Calu3 (cell line): ENCODE data around the gene PLPP6. TPM values are rescaled to one million over a fixed set of nuclear protein-coding genes. Genes with fewer than 3 reads are reported as not detected.

Source experiments
- BruUV-seq: library from RNA; stranded (reverse); fragments of 400-500 nt; replicated peaks from 2 replicates; lab custom pipeline; 2021; lab: Mats Ljungman, UMichigan
- CTCF ChIA-PET: fragments of 300-600 bp; sonication (Branson Sonifier 250); formaldehyde crosslinking; loops from one replicate; lab custom pipeline; 2022; ENCODE audit warnings: antibody characterized with exemption; lab: Charles Lee
- DNase-seq: peaks from one replicate; pipeline ENCODE4 v3.0.0; 2022
- H3K27ac Mint-ChIP-seq: one replicate; pipeline ENCODE4 v1.8.0; 2022; ENCODE audit warnings: mixed read lengths; ENCODE audit not compliant: unreplicated experiment
- H3K27me3 Mint-ChIP-seq: one replicate; pipeline ENCODE4 v1.8.0; 2022; ENCODE audit warnings: mixed read lengths; ENCODE audit not compliant: unreplicated experiment
- H3K36me3 Mint-ChIP-seq: one replicate; pipeline ENCODE4 v1.8.0; 2022; ENCODE audit warnings: mild to moderate bottlenecking, moderate library complexity, mixed read lengths; ENCODE audit not compliant: insufficient read depth, unreplicated experiment
- H3K4me1 Mint-ChIP-seq: one replicate; pipeline ENCODE4 v1.8.0; 2022; ENCODE audit warnings: mild to moderate bottlenecking, low read depth, mixed read lengths; ENCODE audit not compliant: unreplicated experiment
- H3K4me3 Mint-ChIP-seq: one replicate; pipeline ENCODE4 v1.8.0; 2022; ENCODE audit warnings: mild to moderate bottlenecking, low read depth, moderate library complexity, mixed read lengths; ENCODE audit not compliant: unreplicated experiment
- H3K9me3 Mint-ChIP-seq: one replicate; pipeline ENCODE4 v1.8.0; 2022; ENCODE audit warnings: low read depth, mixed read lengths; ENCODE audit not compliant: unreplicated experiment
- intact Hi-C: fragments of 100-400 bp; cut with micrococcal nuclease; formaldehyde crosslinking; loops from one replicate; pipeline ENCODE4 v1.10.0; 2022; ENCODE audit not compliant: unreplicated experiment
- total RNA-seq: library from RNA; stranded (reverse); gene quantifications from 2 replicates; pipeline ENCODE4 v1.2.3, GENCODE V29; 2022
- TF ChIP-seq, protein P1 (sequence below): fragments of 200-600 bp; IDR thresholded peaks from one replicate; pipeline ENCODE4 v1.8.0; 2022; ENCODE audit warnings: antibody characterized with exemption; ENCODE audit not compliant: unreplicated experiment

Gene PLPP6
- total RNA-seq, 1 experiment from 2014 or later = 10.3 TPM

DNA sequence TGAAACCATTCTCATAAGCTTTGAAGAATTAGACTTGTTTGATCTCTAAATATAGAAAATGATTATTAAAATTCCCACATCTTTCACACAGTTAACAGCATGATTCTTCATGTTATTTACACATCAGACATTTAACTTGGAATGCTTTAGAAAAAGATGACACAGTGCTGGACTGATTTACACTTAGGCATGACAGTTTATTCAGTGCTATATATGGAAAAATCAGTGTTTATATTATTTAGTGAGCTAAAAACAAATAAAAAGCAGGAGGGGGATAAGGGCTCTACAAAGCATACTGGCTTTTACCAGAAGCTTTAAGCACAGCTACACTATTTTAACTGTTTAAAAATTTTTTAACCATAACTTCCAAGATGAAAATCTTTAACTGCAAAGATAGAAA lies 47.3 kb downstream of the PLPP6 start:
- intact Hi-C loops = no loop called here
- no peaks in the 10 kb centered on the region for H3K4me1 Mint-ChIP-seq
- no peak overlapping the region for H3K4me3 Mint-ChIP-seq
- no peak overlapping the region for H3K27ac Mint-ChIP-seq
- DNase-seq = no peak
- CTCF ChIA-PET = no interaction called here
- H3K27me3 Mint-ChIP-seq = no peaks in the 10 kb centered on the region
- peaks cover 7% of the 10 kb centered on the region for H3K36me3 Mint-ChIP-seq
- H3K9me3 Mint-ChIP-seq = peaks cover 2% of the 10 kb centered on the region
- TF ChIP-seq, protein P1, sequence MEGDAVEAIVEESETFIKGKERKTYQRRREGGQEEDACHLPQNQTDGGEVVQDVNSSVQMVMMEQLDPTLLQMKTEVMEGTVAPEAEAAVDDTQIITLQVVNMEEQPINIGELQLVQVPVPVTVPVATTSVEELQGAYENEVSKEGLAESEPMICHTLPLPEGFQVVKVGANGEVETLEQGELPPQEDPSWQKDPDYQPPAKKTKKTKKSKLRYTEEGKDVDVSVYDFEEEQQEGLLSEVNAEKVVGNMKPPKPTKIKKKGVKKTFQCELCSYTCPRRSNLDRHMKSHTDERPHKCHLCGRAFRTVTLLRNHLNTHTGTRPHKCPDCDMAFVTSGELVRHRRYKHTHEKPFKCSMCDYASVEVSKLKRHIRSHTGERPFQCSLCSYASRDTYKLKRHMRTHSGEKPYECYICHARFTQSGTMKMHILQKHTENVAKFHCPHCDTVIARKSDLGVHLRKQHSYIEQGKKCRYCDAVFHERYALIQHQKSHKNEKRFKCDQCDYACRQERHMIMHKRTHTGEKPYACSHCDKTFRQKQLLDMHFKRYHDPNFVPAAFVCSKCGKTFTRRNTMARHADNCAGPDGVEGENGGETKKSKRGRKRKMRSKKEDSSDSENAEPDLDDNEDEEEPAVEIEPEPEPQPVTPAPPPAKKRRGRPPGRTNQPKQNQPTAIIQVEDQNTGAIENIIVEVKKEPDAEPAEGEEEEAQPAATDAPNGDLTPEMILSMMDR = no peak
- BruUV-seq = no TSS peak

DNA sequence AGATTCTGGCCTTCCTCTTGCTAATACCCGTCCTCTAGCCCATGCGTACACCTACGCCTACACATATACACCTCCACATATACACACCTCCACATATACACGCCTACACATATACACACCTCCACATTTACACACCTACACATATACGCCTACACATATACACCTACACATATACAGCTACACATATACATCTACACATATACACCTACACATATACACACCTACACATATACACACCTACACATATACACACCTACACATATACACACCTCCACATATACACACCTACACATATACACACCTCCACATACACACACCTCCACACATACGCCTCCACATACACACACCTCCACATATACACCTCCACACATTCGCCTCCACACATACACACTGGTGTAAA lies 51.8 kb downstream of the PLPP6 start:
- no peak overlapping the region for H3K27ac Mint-ChIP-seq
- CTCF ChIA-PET = no interaction called here
- peaks cover 2% of the 10 kb centered on the region for H3K9me3 Mint-ChIP-seq
- no peaks in the 10 kb centered on the region for H3K36me3 Mint-ChIP-seq
- BruUV-seq = no TSS peak
- no peak overlapping the region for H3K4me3 Mint-ChIP-seq
- no peak for DNase-seq
- H3K4me1 Mint-ChIP-seq = no peaks in the 10 kb centered on the region
- intact Hi-C loops = no loop called here
- no peaks in the 10 kb centered on the region for H3K27me3 Mint-ChIP-seq
- TF ChIP-seq, protein P1 = no peak

DNA sequence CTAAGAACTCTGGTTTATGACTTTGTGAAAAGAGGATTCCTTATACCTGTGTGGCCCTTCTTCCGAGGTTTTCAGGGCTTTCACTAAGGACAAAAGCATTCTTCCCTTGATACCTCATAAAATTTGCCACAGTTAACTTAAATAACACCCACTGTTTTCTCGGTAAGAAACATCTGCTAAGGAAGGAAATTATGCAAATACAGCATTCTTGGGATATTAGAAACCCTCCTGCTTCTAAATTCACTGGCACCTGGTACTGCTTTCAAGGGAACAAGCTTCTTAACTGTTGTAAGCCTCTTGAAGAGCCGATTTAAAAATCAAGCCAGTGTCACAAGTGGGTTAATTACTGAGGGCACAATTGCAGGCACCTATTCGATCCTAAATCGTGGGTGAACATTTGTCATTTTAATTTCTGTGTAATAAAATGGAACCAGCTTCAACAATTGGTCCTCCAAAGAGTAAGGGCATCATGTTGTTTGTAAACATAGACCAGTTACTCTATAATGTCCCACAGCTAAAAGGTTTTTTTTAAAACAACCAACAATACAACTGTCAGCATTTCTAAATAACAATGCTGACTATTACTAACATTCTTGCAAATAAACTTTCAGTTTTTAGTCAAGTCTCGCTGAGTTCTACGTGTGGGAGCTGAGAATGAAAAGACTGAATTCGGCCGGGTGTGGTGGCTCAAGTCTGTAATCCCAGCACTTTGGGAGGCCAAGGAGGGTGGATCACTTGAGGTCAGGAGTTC lies 52.3 kb downstream of the PLPP6 start:
- Mint-ChIP-seq H3K27ac (no peak overlapping the region), H3K27me3 (no peaks in the 10 kb centered on the region)
- intact Hi-C loops = no loop called here

More for the DNA sequence above, 52.3 kb downstream of the PLPP6 start:
- no peak for DNase-seq
- BruUV-seq = no TSS peak
- no peak overlapping the region for H3K4me3 Mint-ChIP-seq
- H3K36me3 Mint-ChIP-seq = no peaks in the 10 kb centered on the region
- CTCF ChIA-PET = no interaction called here
- no peaks in the 10 kb centered on the region for H3K4me1 Mint-ChIP-seq
- TF ChIP-seq, protein P1 = no peak
- H3K9me3 Mint-ChIP-seq = peaks cover 2% of the 10 kb centered on the region

Other genes with a start within 250 kb of the PLPP6 start
- 71.6 and 81.4 TPM in 2 replicates for gene SLC1A1, start 171.8 kb upstream of the PLPP6 start, total RNA-seq
- 5.7 and 7.1 TPM in 2 replicates for gene SPATA6L, start 4.2 kb downstream of the PLPP6 start, total RNA-seq
- 12.1 TPM in 2 replicates for gene CDC37L1, start 17.3 kb downstream of the PLPP6 start, total RNA-seq
- gene AK3, start 78.9 kb downstream of the PLPP6 start, total RNA-seq = 21.5 and 24.0 TPM in 2 replicates
- gene RCL1, start 130.7 kb downstream of the PLPP6 start, total RNA-seq = 20.7 and 21.3 TPM in 2 replicates